Gastrocnemius medialis (tissue), 4 donors: ENCODE results near the gene ZNF710.

Source experiments
- POLR2A ChIP-seq, 2 donors: fragments of 450-650 bp; IDR thresholded peaks; one replicate each; pipeline ENCODE4 v1.6.1; 2017; ENCODE audit warnings: antibody characterized with exemption in 2 of 2, mild to moderate bottlenecking in 2 of 2, moderate library complexity in 2 of 2
- TF ChIP-seq, protein P1 (sequence below), 5 experiments: fragments of 450-650 bp in 3 of 5; fragments of 200-600 bp in 2 of 5; sonication (generic) in 2 of 5; IDR thresholded peaks in 4 of 5; conservative IDR thresholded peaks in 1 of 5; 1 replicate in 4 of 5; 2 replicates in 1 of 5; pipeline ENCODE4 v1.5.1; 2016 to 2019; ENCODE audit warnings: antibody characterized with exemption in 5 of 5, mild to moderate bottlenecking in 3 of 5, moderate library complexity in 3 of 5

DNA sequence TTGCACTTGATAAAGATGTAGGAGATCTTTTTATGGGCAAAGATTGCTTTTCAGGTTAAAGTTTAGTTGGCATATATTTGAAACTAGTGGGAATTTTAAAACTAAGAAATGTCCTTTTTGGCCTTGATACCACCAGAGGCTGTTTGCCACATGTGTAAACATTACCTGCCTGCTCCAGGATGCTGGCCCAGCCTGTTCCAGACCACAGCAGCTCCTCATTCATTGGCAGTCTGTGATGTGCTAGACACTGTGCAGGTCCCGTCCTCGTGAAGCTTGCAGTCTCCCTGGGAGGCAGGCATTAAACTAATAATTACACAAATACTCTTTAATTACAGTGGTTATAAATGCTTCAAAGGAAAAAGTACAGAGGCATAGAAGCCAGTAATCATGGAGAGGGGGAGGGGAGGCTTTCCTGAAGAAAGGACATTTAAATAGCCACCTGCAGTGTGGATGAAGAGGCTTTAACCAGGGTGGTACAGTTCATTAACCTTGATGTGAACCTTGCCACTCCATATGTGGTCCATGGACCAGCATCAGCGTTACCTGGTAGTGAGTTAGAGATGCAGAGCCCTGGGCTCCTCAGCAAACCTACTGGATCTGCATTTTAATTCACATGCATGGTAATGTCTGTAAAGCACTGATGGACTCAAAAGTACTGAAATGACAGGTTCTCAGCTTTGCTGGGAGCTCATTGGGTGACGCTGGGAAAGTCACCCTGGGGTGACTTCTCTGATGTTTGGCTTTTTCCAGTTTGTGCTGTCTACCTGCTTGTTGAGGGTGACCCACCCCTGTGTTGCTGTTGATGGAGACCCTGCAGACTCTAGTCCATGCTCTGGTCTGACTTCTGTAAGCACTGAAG lies 5.3 kb downstream of the ZNF710 start:
- TF ChIP-seq POLR2A (IDR thresholded peaks at IDR 0.05) = no peak
- TF ChIP-seq, protein P1, sequence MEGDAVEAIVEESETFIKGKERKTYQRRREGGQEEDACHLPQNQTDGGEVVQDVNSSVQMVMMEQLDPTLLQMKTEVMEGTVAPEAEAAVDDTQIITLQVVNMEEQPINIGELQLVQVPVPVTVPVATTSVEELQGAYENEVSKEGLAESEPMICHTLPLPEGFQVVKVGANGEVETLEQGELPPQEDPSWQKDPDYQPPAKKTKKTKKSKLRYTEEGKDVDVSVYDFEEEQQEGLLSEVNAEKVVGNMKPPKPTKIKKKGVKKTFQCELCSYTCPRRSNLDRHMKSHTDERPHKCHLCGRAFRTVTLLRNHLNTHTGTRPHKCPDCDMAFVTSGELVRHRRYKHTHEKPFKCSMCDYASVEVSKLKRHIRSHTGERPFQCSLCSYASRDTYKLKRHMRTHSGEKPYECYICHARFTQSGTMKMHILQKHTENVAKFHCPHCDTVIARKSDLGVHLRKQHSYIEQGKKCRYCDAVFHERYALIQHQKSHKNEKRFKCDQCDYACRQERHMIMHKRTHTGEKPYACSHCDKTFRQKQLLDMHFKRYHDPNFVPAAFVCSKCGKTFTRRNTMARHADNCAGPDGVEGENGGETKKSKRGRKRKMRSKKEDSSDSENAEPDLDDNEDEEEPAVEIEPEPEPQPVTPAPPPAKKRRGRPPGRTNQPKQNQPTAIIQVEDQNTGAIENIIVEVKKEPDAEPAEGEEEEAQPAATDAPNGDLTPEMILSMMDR (IDR thresholded peaks at IDR 0.05 in 4 of 5, conservative IDR thresholded peaks at IDR 0.05 in 1 of 5) = no peak
